Renal cortical epithelial cell (primary cell): ENCODE measurements around the gene LTB4R2. TPM values are rescaled to one million over a fixed set of nuclear protein-coding genes. Genes with fewer than 3 reads are reported as not detected.
A peak's percentile ranks its signal among the peaks of the same experiment; 100 is the strongest.

Source experiments
- DNase-seq: peaks from one replicate; pipeline ENCODE4 v3.0.0-alpha.2; 2011; ENCODE audit warnings: low read depth
- total RNA-seq: library from RNA; depleted of rRNA; stranded (reverse); fragments of >200 nt; gene quantifications from 2 replicates; pipeline ENCODE4 v1.2.3, GENCODE V29; 2014

LTB4R2 gene
- total RNA-seq, 1 donor from 2014 or later: 3.6 TPM

DNA sequence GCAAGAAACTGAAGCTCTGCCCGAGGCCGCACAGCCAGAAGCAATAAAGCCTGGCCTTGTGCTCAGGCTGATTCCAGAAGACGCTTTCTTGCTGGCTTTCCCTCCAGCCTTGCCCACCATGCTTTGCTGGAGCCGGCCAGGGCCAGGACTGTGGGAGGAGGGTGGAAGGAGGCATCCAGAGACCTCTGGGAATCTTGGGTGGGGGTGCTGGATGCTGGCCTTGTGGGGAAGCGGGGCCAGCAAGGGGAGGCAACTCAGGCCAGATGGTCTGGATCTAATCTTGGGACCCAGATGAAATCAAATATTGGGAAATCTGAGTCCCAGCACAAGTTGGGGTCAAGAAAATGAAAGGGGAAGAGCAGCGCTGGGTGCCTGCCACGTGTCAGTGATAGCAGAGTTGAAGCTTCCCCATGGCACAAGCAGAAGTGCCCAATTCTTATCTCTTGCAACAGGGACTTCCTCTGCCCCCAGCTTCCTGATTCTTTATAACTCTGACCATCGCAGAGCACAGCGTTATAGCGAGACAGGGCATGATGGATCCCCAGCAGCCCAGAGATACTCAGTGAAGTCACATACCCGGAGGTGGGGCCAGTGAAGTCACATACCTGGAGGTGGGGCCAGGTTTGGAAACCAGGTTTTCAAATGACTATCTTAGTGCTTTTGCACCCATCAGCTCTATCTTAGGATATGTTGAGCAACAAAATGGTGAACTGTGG, 32.2 kb upstream of the LTB4R2 start:
- no peak for DNase-seq

DNA sequence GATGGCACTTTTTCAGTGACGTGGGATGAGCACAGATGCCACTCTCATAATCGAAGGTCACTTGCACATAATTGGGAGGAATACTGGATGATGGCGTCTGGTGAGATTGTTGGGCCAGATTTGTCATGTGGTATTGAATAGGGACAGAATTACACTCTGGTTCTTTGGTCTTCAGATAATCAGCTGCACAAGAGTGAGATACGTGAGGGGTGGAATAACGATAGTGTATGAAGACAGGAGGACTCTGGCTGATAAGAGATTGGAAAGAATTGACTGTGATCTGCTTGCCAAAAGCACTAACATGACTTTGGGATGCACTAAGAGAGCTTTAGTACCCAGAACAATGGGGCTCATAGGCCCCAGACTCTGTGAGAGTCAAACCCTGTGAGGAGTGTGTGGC, 31.5 kb upstream of the LTB4R2 start:
- DNase-seq: no peak

DNA sequence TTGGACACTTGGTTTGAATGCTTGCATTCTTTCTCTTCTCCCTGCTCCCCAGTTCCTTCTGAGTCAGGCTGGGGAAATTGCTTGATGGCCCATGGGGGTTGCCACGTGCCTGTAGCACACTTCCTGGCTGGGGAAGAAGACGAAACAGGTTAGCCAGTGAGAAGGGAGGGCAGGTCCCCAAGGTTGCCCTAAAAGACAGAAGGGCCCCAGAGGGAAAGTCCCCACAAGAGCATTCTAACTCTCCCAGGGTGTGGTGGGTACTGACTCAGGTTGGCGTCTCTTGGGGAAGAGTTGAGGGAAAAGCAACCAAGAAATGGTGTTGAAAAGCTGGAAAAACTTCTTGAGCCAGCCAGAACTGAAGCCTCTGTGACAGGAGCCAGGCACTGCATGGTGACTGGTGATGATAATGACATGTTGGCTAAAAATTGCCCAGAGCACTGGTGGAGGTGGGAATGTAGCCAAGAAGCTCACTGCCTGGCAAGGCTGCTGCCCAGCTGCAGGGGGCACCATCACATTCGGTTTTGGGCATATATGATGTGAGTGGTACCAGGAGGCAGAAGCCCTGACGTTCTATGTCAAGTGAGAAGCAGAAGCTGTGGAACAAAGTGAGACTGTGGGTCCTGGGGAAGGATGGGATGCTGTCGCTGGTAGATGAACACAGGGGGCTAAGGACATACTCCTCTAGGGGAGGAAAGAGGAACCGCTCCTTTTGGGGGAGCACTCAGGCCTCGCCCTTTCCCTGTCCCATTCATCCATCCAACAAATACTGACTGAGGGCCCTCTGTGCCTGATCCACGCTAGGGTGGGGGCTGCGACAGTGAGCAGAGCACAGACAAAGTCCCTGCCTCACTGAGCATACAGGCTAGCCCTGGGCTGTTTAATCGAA, 30.4 kb upstream of the LTB4R2 start:
- peak; percentile 25 for DNase-seq

DNA sequence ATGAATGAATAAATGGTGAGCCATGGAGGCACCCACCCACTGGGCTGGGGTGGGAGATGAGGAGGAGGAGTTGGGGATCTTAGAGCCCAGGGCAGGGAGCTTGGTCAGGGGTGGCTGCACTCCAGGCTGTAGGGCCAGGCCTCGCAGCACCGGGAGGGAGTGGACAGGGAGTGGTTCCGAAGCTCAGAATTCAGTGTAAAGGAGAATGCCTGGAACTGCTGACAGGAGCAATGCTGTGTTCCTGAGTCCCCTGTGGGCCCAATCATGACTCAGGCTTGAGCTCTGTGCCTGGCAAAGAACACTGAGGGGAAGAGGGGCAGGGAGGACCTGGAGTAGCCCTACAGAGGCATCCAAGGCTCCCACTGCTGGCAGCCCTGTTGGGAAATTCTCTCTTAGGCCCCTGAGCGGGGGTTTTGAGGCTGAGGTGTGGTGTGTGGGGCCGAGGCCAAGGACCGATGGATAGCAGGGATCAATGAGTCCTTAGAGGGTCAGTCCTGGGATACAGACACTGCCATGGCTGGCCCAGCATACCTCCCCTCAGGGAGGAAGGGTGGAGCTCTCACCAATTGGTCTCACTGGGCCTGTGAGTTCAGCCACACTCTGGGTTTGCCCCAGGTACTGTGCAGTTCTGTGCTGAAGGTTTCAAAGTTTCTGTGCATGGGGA, 29.0 kb upstream of the LTB4R2 start:
- peak; percentile 11 for DNase-seq

DNA sequence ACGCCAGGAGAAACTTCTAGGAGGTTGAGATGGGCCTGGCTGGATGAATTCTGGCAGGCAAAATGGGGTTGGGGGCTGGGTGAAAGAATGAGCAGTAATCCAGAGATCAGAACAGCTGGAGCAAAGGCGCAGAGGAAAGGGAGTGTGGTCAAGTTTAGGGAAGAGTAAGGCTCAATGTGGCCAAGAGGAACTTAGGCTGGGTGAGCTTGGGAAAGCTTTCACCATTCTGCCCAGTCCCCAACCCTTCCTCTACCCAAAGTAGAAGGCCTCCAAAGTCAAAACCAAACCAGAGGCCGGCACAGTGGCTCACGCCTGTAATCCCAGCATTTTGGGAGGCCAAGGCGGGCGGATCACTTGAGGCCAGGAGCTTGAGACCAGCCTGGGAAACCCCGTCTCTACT, 28.3 kb upstream of the LTB4R2 start:
- DNase-seq: no peak

DNA sequence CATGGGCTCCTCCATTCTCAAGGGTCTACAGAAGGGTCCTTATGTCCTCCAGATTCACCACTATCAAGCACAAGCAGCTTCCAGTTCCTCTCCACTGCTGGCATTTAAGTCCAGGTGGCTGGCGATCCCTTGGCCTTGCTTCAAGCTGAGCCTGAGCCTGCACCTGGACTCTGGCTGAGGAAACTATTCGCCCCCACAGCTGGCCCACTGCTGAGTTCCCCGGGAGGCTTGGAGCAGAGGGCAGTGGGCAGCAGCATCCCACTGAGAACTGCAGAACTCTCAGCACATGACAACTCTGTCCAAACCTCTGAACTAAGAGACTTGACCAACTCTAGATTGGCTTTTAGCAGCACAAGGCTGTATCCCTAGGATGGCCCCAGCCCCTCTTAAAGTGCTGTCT, 27.2 kb upstream of the LTB4R2 start:
- no peak for DNase-seq

DNA sequence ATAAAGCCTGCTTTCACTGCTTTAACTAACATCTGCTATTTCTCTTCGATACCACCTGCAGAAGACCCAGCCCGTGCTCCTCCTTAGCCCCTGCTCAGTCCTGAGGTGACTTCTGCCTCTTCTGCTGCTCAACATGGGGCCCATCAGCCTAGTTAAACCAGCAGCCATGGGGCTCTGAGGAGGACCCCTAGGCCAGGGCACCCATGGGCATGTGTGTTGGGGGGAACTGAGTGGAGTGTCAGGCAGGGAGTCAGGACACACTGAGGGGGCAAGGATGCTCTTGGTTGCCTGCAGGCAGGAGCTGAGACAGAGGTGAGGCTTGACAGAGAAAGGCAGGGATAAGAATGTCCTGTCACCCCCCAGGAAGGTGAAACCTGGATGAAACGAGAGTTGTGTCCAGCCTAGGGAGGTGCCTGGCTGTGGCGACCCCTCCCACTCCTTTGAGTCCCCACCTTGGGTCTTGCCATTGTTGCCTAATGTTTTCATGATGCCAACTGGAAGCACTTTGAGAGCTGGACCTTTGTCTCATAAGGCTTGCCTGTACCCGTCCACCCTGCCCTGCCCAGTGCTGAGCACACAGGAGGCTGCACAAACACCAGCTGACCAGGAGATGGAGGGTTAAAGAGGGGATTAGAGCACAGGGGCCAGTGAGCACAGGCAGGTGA, 26.0 kb upstream of the LTB4R2 start:
- DNase-seq: no peak

DNA sequence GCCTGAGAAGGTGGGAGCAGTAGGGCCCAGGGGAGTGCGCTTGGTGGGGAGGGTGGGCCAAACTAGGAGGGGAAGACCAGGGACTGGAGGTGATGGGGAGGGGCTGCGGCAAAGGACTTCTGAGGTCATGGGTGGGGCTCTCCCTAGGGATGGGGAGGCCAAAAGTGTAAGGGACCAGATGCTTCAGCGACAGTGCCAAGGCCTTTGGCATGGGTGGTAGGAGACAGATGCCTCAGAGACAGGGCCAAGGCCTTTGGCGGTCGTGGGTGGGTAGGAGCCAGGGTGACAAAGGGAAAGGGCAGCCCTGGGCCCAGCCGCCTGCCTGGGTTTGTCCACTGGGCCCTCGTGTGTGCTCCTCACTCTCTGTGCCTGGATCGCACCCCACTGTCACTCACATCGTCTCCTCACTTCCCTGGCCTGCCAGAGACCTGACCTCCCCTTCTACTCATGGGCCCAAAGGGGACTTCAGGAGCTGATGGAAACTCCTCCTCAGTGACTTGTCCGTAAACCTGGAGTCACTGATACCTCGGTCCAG, 25.4 kb upstream of the LTB4R2 start:
- DNase-seq: no peak

DNA sequence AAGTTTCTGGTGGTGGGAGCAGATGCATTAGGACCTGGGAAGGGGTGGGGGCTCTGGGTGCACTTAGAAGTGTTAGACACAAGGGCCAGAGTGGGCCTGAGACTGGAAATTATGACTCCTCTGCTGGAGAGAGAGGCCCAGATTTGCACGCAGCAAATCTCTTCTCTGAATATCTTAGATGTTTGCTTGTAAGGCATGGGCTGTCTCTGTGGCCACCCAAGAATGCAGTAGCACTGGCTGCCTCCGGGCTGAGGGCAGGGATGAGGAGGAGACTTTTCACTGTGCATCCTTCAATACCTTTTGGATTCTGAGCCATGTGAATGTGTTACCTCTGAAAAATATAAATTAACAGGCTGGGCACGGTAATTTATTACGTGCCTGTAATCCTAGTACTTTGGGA, 24.6 kb upstream of the LTB4R2 start:
- DNase-seq: no peak

DNA sequence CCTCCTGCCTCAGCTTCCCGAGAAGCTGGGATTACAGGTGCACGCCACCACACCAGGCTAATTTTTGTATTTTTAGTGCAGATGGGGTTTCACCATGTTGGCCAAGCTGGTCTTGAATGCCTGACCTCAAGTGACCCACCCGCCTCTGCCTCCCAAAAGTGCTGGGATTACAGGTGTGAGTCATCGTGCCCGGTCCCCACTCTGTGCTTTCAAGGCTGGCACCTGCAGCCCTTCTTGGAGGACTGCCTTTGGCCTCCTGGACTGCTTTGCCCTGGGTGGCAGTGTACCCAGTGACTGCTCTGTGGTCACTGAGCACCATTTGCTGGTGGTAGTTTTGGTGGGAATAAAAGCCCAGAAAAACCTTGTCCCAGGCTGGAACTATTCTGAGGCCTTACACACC, 22.9 kb upstream of the LTB4R2 start:
- DNase-seq: no peak

DNA sequence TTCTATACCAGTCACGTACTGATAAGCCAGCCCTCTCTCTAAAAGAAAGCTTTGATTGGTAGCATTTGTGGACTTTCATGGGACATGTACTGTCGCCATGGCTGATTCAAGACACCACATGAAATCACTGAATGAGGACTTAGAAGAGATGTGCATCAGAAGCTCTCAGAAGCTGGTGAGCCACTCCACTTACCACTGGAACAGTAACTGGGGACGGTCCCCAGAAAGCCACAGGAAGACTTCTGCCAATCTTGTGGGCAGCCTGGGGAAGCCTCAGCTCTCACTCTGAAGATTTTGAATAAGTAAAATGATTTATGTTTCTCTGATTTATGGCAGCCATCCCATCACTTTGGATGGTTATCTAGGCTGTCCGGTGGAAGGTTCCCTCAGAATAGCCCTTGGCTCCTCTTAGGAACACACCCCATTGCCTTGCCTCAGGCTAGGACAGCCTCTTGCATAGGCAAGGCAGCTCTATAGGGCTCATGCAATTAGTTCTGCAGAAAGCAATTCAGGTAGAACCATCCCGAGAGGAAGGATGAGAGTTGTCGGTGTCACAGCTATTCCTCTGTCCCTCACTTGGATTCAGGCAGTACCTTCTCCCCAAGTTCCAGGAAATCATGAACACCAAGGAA, 20.2 kb upstream of the LTB4R2 start:
- no peak for DNase-seq

DNA sequence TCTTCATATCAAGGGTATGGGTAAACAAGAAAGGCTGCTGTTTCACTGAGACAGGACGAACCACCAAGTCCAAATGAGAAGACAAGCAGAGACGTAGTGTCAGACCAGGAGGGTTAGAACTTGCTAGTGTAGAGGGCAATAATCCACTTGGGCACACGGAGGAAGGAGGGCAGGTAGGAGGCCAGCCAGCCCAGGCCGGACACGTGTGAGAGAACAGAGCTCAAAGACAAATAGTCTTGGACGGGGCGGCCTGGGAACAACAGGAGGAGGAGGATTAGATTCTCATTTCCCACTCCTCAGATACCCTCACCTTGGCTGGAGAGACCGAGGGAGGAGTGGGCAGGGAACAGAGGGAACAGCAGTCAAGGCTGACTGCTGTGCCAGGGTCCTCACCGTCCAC, 19.2 kb upstream of the LTB4R2 start:
- no peak for DNase-seq

DNA sequence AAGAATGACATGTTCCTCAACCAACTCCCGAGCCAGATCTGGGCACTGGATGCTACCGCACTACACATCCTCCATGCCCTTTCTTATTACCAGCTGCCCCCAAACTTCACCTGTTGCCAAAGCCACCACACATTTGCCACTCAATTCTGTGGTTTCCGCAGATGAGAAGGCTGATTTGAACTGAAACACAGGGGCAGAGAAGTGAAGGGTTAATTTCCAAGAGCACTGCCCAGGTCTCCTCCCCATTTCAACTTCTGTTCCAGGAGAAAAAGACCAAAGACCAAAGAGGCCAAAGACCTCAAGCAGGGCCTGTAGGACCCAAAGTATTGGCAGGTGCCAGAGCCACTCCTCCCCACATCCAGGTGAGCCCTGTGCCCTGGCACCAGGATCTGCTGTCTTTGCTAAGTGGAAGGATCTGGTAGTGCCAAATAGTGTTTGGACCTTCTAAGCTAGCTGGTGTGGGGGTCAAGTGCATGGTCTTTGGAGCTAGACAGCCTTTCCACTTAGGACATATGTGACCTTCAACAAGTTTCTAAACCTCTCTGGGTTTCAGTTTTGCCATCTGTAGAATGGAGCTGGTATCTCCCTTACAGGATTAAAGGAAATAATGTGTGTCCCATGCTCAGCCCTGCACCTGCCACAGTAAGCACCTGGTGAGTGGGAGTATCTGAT, 18.4 kb upstream of the LTB4R2 start:
- DNase-seq: no peak

DNA sequence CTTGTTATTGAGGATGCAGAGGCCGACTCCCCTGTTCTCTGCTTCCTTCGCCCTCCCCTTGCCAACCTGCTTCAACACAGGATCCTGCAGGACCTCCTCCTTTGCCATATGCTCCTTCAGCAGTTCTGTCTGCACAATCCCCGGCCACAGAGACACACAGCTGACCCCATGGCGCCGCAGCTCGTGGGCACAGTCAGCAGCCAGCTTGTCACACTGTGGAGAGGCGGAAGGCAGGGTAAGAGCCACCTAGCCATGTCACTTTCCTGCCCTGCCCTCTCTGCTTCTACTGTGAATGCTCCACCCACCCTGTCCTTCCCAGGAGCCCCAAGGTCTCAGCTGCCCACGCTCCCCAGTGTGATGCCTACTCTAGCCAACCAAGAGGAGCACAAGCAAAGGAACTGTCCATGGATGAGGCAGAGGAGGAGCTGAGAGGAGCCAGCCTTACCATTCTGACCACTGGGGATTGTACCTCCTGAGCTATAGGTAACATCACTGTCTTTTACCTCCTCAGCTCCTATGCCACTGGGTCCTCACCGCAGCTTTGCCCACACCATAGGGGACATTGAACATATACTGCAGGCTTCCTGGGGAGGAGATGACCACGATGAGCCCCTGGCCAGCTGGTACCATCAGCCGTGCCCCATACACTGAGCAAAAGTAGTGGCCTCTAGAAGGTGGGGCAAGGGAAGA, 17.7 kb upstream of the LTB4R2 start:
- no peak for DNase-seq

DNA sequence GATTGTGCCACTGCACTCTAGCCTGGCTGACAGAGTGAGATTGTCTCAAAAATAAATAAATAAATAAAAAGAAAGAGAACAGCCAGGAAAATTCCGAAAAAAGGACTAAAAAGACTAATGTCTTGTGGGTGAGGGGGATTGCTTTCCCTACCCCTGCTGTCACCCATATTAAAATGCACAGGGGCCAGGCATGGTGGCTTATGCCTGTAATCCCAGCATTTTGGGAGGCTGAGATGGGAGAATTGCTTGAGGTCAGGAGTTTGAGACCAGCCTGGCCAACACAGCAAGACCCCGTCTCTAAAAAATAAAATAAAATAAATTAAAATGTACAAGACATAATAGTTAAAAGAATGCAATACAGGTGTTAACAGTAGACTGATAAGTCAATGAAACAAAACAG, 16.4 kb upstream of the LTB4R2 start:
- DNase-seq: no peak

DNA sequence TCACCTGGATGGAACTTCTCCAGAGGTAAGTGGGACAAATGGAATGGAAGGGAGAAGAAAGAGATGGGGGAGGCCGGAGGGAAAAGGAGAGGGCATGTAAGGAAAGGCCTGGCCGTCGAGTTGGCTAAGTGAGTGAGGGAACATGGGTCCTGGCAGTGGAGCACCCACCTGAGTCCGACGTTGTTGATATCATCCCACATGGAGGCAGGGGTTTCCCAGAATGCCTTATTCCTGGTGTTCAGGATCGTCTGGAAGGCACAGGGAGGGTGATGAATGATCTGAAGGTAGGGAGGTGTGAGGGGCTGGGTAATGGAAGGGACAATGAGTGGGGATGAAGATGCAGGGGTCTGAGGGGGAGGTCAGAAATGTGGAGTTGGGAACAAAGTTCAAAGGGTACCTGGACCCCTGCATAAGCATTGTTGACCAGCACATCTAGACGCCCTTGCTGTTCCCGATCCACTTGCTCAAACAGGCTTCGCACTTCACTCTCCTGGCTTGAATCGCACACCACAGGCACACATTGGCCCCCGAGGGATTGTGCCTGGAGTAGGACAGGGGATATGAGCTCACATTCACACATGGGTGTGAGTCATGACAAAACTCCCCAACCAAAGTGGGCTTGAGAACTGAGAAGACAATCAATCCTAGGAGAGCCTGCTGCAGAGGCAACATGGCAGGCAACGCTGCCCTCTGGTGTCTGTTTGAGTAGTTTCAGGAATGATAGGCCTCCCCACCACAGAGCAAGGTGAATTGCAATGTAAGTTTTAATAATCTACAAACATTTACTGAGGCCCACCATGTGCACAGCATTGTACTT, 13.4 kb upstream of the LTB4R2 start:
- DNase-seq: peak; percentile 89

DNA sequence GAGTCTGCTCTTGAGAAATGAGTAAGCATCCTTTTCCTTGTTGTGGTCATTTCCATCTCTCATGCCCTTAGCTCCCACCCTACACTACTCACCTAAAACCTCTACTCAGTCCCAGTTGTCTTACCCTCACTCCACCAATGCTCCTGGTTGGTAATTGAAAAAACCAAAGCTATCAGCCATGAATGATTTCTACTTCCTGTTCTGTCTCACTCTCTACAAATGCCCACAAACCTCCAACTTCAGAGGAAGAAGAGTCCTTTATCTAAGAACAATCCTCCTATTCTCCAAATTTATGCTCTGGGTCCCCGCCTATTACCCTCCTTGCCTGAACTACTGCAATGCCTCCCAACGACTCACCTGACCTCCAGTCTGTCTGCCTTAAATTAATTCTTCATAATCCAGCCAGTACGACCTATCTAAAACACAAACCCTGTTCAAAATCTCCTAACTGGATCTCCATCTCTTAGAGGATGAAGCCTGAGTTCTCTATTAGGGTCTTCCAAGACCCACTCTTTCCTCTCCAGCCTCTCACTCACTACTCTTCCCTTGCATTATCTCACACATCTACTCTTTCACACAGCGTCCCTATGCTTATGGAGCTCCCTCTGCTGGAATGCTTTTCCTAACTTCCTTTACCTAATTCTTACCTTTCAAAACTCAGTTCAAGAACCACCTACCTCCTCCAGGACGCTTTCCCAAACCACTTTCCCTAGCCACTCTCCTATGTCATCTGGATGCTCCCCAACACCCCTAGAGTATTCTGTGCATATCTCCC, 12.6 kb upstream of the LTB4R2 start:
- DNase-seq: peak; percentile 49

DNA sequence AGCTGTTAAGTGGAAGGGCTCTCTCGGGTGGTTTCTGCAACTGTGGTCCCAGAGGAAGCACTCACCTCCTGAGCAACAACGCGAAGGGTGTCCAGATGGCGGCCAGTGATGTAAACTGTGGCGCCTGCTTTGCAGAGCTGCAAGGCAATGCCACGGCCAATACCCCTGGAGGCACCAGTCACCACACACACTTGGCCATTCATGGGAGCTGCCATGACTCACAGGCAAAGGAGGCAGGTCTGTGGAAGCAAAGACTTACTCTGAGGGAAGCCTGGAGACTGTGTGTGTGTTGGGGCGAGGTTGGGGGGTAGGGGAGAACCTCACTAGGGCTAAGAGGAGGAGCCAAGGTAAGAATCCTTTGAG, 11.1 kb upstream of the LTB4R2 start:
- peak; percentile 73 for DNase-seq
